Stimulated activated CD8-positive, alpha-beta memory T cell treated with anti-CD3 and anti-CD28 coated beads, Interleukin-15, amount 100 ng/mL, for 1 hour (primary cell): ENCODE measurements around the gene CINP.
"Not testable (repeated sequence)": the region's sequence is repeated elsewhere in the genome, so short reads cannot be mapped to it uniquely, and the experiment has no call there.

ENCODE experiments used
- DNase-seq: peaks from one replicate; pipeline ENCODE4 v3.0.0-alpha.2; 2020; ENCODE audit warnings: low read depth

CINP gene

GRCh38 chr14:102353126-102353619 is 9.5 kb downstream of the CINP start:
- DNase-seq: no peak

- DNase-seq: no peak
Observed at GRCh38 chr14:102352213-102352612, 10.5 kb downstream of the CINP start.

GRCh38 chr14:102351593-102351992 is 11.1 kb downstream of the CINP start:
- DNase-seq: not testable (repeated sequence)

GRCh38 chr14:102351023-102351422 is 11.7 kb downstream of the CINP start:
- no peak for DNase-seq

- no peak for DNase-seq
Observed at GRCh38 chr14:102348376-102348775, 14.3 kb downstream of the CINP start.

- DNase-seq: no peak
Observed at GRCh38 chr14:102346645-102347044, 16.0 kb downstream of the CINP start.

GRCh38 chr14:102345232-102345631 is 17.5 kb downstream of the CINP start:
- DNase-seq: no peak

GRCh38 chr14:102344485-102344884 is 18.2 kb downstream of the CINP start:
- no peak for DNase-seq

GRCh38 chr14:102344084-102344483 is 18.6 kb downstream of the CINP start:
- no peak for DNase-seq

GRCh38 chr14:102342238-102342637 is 20.5 kb downstream of the CINP start:
- no peak for DNase-seq

- no peak for DNase-seq
Observed at GRCh38 chr14:102341566-102341965, 21.1 kb downstream of the CINP start.

- DNase-seq: no peak
Observed at GRCh38 chr14:102338724-102339123, 24.0 kb downstream of the CINP start.

- DNase-seq: no peak
Observed at GRCh38 chr14:102335163-102335562, 27.5 kb downstream of the CINP start.

GRCh38 chr14:102333795-102334705 is 28.6 kb downstream of the CINP start:
- no peak for DNase-seq

GRCh38 chr14:102333390-102333789 is 29.3 kb downstream of the CINP start:
- DNase-seq: no peak

GRCh38 chr14:102330806-102331205 is 31.9 kb downstream of the CINP start:
- no peak for DNase-seq

GRCh38 chr14:102329381-102329780 is 33.3 kb downstream of the CINP start:
- not testable (repeated sequence) for DNase-seq

- no peak for DNase-seq
Observed at GRCh38 chr14:102326583-102326982, 36.1 kb downstream of the CINP start.

GRCh38 chr14:102325791-102326345 is 36.8 kb downstream of the CINP start:
- no peak for DNase-seq

GRCh38 chr14:102323102-102323501 is 39.6 kb downstream of the CINP start:
- no peak for DNase-seq

GRCh38 chr14:102321456-102322422 is 41.0 kb downstream of the CINP start:
- DNase-seq: no peak
